GM21515 (cell line): ENCODE data around the gene DLG1.
"Not testable (repeated sequence)": the region's sequence is repeated elsewhere in the genome, so short reads cannot be mapped to it uniquely, and the experiment has no call there.

Experiments
- ATAC-seq: cut with Tn5 transposase; IDR thresholded peaks from one replicate; pipeline ENCODE4 v1.9.1; 2021; ENCODE audit not compliant: unreplicated experiment

The DLG1 gene

GRCh38 chr3:197035577-197035976, 262.8 kb downstream of the DLG1 start:
- ATAC-seq, result no peak

- ATAC-seq, result not testable (repeated sequence)
Observed at GRCh38 chr3:197034778-197035177, 263.6 kb downstream of the DLG1 start.

GRCh38 chr3:197033764-197034163, 264.6 kb downstream of the DLG1 start:
- not testable (repeated sequence) for ATAC-seq

- ATAC-seq, result no peak
Observed at GRCh38 chr3:197031315-197032285, 266.8 kb downstream of the DLG1 start.

- ATAC-seq, result no peak
Observed at GRCh38 chr3:197030379-197031314, 267.8 kb downstream of the DLG1 start.

GRCh38 chr3:197029511-197030167, 268.8 kb downstream of the DLG1 start, which contains the start of gene MELTF:
MELTF (minus strand) TSS chr3:197029817; CDS start chr3:197029702, 115 bp downstream.
- peak; percentile 83 for ATAC-seq

- no peak for ATAC-seq
Observed at GRCh38 chr3:197028728-197029510, 269.5 kb downstream of the DLG1 start.

- ATAC-seq, result no peak
Observed at GRCh38 chr3:197027896-197028727, 270.3 kb downstream of the DLG1 start.

GRCh38 chr3:197027151-197027895, 271.1 kb downstream of the DLG1 start:
- no peak for ATAC-seq

GRCh38 chr3:197026481-197026866, 271.9 kb downstream of the DLG1 start:
- no peak for ATAC-seq

GRCh38 chr3:197025736-197026480, 272.5 kb downstream of the DLG1 start:
- no peak for ATAC-seq

GRCh38 chr3:197024881-197025735, 273.3 kb downstream of the DLG1 start:
- no peak for ATAC-seq

- ATAC-seq, result no peak
Observed at GRCh38 chr3:197023998-197024651, 274.3 kb downstream of the DLG1 start.

- ATAC-seq, result no peak
Observed at GRCh38 chr3:197023241-197023997, 275.0 kb downstream of the DLG1 start.

GRCh38 chr3:197022405-197023231, 275.8 kb downstream of the DLG1 start:
- ATAC-seq, result no peak
